GM19025 (cell line): ENCODE data around the gene GPR62.
A peak's percentile ranks its signal among the peaks of the same experiment; 100 is the strongest.

ENCODE experiments used
- ATAC-seq: cut with Tn5 transposase; IDR thresholded peaks from one replicate; pipeline ENCODE4 v1.9.1; 2021; ENCODE audit warnings: mild to moderate bottlenecking, low read depth, moderate library complexity; ENCODE audit not compliant: unreplicated experiment

GPR62 gene

DNA sequence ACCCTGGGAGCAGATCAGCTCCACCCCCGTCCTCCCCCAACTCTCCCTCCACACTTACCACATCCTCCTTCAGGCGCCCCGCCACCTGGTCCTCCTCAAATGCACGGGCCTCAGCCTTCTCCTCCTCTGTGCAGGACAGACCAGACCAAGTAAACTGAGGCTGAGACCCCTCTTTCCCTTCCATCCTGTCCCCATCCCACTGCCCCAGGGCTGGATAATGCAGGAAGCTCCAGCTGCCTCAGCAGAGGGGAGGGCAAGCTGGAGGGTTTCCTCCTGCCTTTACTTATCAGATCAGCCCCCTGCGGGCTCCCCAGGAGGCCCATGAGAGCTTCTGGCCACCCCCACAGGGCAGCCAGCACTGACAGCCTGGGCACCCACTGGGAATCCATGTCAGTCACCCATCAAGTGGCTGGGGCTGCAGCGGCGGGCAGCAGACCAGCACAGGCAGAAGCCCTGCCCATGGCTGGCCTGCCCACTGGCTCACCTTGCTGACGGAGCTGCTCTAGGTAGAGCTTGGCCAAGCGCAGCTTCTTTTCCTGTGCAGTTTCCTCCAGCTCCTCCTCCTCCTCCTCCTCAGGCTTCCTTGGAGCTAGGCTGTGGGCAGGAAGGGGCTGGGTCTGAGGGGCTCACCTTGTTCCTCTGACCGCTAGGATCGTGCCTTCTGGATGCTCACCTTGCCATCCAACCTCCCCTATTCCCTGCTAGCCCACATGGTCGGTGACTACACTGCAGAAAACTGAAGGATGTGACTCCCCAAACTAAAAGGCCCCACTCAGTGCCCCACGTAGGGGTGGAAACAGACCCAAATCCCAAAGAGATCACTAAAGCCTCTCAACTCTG, 17.4 kb upstream of the GPR62 start:
- no peak for ATAC-seq

DNA sequence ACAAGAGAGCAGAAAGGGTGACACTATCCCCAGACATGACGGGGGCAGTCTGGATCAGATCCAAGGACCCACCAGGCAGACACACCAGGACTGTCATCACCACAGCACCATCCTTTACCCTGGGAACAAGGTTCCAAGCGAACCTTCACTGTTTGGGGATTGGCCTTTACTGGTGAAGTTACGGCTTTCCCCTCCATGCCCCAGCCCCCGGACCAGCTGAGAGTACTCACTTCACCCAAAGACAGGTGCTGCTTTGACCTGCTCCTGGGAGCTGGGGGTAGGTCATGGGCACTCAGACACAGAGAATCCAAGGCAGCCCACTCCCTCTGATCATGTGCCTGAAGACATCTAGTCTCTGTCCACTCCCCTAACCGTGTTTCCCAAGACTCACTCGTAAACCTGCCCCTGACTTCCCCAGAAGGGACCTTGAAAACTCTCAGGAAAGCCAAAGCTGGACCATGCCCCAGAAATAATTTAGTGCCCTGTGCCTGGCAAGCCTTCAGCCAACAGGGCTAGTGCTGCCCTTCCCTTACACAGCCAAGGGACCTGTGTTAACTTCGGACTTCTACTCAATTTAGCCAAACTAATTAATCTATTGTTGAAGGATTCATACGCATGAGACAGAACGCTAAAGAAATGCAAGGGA, 16.3 kb upstream of the GPR62 start:
- no peak for ATAC-seq

DNA sequence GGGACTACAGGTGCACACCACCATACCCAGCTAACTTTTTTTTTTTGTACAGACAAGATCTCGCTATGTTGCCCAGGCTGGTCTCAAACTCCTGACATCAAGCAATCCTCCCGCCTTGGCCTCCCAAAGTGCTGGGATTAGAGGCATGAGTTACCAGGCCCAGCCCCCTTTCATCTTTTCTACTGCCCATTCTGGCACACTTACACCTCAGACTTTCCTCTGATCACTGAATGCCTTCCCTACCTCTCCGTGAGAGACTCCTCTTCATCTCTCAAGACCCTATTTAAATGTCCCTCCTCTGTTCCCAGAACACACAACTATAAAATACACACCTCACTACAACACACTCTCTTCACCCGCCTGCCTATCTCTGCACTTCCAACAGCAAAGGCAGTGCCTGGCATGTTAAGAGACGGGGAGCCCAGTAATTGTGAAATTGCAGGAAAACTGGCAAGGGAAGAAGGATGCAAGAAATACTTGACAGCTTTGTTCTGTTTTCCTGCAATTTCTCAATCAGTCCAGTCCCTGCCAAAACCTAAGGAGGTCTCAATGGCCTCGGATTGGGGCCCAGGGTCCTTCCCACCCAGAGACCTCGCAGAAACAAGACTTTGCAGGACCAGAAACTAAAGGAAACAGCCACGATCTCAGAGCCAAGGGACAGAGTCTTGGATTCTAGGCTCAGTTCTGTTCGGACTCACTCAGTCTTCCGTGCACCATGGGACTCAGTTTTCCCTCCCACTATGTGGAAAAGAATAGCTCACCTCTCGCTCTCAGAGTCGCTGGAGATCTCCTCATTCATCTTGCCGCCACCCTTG, 14.3 kb upstream of the GPR62 start:
- ATAC-seq = no peak

DNA sequence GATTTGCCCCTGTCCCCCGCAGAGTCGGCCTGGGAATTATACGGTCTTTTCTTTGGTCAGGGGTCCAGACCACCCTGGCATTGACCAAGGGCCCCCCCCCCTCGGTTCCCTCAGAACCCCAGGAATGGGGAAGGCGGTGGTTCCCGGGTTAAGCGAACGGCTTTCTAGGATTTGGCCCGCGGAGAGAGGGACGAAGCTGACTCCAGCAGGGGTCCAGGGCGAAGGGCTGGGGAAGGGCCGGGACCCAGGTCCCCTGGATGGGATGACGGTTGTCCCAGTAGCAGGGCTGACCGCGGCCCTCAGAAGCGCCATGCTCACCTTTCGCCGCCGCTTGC, 13.8 kb upstream of the GPR62 start:
- no peak for ATAC-seq

DNA sequence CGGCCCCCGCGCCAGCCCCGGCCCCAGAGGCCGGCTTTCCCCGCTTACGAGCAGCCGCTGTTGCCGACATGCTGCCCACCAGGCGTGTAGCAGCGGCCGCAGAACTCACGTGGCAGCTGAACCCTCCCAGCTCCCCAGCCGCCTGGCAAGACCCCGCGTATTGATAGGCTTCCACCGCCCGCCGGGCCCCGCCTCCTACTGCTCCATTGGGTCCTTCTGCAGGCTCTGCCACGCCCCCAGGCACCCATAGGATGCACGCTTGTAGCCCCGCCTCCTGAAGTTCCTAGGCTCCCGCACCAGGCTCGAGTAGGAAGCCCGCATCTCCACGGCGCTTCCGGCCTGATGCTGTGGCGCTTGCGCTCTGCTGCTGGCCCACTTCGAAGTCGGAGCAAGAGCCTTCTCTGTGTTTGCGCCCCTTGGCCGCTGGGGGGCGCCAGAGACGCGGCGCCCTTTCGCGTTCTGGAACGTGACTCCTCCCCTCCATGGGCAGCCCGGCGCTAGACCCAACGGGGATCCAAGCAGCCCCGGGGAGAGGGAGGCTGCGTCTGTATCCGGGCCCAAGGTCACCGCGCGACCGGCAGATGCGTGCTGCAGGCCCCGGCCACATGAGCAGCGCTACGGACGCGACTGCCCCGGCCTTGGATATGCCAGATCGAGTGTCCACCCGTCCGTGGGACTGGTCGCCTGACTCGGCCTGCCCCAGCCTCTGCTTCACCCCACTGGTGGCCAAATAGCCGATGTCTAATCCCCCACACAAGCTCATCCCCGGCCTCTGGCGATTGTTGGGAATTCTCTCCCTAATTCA, 13.2 kb upstream of the GPR62 start, which contains the start of the genes PARP3 and RRP9:
PARP3 (plus strand) TSS at position 566 of the 805 bp plus-strand sequence. CDS start 993 bp downstream, outside the sequence.
RRP9 (minus strand) TSS at position 107 of the 805 bp plus-strand sequence; CDS start at position 70, 37 bp downstream.
- peak; percentile 92 for ATAC-seq

DNA sequence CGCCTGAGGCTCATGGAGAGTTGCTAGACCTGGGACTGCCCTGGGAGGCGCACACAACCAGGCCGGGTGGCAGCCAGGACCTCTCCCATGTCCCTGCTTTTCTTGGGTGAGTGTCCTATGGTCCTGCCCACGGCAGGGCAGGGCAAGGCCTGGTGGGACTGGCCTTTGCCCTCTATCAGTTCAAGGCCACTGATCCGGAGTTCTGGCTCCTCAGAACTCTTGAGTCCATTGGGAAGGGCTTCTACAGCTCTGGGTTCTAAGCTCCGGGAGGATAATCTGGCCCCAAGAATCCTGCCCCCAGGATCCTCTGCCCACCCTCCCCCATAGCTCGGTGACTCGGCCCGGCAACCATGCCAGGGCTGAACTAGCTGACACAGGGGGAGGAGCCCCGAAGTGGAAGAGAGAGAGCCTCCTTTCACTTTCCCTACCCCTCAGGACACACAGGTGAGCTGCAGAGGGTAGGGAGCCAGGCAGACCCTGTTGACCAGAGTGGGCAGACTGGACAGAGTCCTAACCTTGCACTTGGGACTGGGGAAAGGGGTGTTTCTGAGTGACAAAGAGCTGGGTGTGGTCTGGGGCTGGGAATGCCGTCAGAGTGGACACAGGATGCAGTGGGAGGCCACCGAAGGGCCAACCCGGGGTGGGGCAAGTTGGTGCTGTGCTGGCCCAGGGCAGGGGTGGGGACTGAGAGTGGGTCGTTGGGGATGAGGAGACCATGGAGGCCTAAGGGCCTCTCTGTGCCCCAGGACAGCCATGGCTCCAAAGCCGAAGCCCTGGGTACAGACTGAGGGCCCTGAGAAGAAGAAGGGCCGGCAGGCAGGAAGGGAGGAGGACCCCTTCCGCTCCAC, 12.4 kb upstream of the GPR62 start:
- no peak for ATAC-seq

DNA sequence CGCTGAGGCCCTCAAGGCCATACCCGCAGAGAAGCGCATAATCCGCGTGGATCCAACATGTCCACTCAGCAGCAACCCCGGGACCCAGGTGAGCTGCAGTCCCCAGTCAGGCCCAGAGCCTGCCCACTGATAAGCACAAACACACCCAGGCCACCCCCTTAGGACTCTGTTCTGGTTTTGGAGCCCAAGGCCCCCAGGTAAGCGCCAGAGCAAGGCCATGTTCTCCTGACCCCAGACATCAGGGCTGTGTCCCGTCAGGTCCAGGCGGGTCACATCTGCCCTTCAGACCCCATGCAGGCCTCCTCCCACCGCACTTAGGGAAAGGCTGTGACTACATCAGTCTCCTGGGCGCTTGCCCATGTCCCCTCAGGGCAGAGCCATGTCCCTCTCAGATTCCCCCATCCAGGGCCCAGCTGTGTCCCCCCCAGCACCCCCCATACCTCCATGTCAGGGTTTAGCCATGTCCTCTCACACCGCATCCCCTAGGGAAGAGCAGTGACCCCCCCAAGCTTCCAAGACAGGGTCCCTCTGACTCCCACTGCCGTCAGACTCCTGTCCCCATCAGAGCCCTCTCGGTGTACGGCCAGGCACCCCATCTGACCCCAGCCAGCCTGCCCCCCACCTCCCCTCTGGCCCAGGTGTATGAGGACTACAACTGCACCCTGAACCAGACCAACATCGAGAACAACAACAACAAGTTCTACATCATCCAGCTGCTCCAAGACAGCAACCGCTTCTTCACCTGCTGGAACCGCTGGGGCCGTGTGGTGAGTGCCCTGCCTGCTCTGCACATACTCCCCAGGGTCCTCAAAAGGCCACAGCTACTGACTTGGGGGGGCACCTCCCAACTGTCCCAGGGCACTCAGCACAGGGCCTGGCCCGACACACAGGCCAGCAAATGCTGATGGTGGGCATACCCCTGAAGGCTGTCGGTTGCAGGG, 11.5 kb upstream of the GPR62 start:
- ATAC-seq = no peak

DNA sequence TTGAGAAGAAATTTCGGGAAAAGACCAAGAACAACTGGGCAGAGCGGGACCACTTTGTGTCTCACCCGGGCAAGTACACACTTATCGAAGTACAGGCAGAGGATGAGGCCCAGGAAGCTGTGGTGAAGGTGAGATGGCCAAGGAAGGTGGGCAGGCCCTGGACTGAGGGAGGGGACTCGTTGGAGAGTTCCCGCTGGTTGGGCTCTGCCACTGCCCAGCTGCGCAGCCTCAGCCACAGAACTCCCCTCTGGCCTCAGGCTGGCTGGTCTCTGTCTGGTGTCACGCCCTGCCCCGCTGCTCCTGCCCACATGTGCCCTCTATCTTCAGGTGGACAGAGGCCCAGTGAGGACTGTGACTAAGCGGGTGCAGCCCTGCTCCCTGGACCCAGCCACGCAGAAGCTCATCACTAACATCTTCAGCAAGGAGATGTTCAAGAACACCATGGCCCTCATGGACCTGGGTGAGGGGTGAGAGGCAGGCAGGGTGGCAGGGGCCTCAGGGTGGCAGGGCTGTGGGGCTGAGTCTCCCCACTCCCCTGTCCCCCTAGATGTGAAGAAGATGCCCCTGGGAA, 10.6 kb upstream of the GPR62 start:
- ATAC-seq = no peak

DNA sequence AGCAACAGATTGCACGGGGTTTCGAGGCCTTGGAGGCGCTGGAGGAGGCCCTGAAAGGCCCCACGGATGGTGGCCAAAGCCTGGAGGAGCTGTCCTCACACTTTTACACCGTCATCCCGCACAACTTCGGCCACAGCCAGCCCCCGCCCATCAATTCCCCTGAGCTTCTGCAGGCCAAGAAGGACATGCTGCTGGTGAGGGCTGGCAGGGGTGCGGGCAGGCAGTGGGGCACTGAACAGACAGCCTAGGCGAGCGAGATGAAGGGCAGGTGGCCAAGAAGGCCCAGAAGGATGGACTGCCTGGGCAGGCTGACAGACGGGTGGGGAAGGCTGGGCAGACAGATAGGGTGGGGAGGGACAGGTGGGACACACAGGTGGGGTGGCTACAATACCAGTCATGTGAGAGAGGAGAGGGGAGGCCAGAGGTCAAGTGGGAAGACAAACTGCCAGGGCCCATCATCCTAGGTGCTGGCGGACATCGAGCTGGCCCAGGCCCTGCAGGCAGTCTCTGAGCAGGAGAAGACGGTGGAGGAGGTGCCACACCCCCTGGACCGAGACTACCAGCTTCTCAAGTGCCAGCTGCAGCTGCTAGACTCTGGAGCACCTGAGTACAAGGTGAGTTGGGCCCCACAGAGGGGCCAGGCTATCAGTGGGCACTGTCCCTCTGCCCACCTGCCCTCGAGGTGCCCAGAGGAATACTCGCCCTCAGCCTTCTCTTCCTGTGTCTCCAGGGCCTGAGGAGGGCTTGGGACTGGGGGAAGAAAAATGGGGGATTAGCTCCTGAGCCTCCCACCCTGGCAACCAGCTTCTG, 9.9 kb upstream of the GPR62 start:
- no peak for ATAC-seq

DNA sequence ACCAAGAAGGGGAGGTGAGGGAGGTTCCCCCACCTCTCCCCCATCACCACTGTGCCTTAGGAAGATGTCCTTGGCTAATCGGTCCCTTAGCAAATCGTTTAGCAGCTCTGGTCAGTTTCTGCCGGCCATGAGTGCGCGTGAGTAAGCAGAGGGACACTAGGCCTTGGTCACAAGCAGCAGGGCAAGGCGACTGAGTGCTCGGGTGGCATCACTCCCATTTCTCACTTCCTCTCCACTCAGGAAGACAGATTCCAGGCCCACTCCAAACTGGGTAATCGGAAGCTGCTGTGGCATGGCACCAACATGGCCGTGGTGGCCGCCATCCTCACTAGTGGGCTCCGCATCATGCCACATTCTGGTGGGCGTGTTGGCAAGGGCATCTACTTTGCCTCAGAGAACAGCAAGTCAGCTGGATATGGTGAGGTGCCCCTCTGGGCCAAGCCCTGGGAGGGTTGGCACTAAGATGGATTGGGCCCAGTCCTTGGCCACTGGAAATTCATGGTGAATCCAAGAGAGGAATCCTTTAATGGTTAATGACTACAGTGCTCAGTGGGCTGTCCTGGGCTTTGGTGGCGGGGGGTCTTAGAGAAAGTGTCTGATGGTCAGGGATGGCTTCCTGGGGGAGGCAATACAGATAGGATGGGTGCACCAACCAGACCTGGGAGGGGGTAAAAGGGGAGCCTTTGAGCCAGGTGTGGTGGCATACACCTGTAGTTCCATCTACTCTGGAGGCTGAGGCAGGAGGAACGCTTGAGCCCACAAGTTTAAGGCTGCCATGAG, 9.1 kb upstream of the GPR62 start:
- ATAC-seq = no peak

DNA sequence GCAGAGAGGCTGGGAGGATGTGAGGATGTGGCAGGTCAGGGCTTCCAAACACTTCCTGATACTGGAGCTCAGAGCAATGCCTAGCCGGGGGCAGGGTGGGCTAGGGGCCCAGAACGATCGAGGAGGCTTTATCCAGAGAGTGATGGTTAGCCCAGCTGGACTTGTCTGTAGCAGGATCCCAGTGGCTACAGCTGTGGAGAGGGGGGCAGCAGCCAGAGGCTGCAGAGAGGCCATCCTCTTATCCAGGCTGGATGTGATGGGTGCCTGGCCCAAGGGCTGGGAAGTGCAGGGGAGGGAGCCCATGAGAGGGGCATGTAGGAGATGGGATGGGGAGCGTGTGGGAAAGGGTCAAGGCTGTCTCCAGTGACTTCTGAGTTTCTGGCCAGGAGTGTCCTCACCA, 8.4 kb upstream of the GPR62 start:
- ATAC-seq = no peak

DNA sequence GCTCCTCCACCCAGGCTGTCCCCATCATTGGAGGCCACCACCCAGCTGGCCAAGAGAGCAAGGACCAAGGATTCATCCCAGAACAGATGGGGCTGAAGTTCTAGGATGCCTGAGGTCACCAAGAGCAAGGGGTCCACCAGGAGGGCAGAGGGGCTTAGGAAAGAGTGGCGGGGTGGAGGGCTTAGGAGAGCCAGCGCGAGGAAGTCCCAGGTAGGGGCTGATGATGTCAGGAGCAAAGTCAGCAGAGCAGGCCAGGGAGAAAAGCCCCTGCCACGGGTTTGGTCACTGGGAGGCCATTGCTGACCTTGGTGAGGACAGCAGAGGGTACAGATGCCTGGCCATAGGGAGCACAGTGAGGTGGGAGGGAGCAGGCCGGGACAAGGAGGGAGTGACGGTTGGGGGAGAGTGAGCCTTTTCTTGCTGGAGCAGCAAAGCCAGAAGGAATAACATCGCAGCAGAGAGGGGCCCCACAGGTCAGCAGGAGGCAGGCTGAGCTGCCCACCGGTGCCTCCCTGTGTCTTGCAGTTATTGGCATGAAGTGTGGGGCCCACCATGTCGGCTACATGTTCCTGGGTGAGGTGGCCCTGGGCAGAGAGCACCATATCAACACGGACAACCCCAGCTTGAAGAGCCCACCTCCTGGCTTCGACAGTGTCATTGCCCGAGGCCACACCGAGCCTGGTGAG, 7.8 kb upstream of the GPR62 start:
- no peak for ATAC-seq

DNA sequence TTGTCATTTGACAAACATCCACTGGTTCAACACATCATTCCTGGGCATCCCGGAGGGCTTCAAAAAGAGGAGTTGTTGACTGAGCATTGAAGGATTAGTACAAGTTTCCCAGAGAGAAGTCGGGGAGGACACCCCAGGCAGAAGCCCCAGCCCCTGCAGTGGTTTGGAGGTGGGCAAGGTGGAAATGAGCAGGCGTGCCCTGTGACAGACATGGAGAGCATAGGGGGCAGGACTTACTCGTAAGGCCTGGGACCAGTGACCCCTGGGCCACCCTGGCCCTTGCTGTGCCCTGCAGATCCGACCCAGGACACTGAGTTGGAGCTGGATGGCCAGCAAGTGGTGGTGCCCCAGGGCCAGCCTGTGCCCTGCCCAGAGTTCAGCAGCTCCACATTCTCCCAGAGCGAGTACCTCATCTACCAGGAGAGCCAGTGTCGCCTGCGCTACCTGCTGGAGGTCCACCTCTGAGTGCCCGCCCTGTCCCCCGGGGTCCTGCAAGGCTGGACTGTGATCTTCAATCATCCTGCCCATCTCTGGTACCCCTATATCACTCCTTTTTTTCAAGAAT, 7.1 kb upstream of the GPR62 start:
- no peak for ATAC-seq

DNA sequence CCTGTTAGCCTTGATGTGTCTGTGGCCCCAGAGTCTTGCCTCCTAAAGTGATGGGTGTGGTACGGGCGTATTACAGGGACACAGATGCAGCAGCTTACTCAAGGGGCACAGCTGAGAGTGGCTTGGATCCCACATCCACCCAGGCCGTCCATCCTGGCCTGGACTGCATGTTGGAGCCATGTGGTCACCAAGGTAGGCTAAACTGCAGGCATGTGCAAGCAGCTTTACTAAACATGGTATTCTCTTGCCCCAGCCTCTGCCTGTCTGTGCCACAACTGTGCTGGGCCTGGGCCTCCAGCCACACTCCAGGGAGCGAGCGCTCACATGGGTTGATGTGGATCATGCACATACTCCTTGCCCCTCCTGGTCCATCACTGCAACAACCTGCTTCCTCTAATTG, 6.1 kb upstream of the GPR62 start:
- ATAC-seq = no peak

DNA sequence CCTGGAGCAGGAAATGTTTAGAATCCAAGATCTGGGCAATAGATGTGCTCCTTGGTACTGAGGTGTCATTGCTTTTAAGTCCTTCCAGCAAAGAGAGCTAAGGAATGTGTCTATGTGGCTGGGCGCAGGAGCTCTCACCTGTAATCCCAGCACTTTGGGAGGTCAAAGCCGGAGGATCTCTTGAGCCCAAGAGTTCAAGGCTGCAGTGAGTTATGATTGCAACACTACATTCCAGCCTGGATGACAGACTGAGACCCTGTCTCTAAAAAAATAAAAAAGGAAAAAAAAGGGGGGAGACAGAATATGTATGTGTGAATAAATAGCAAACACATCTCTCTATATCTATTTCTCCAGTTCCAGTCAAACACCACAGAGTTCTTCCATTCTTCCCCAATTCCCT, 4.3 kb upstream of the GPR62 start:
- ATAC-seq = no peak

DNA sequence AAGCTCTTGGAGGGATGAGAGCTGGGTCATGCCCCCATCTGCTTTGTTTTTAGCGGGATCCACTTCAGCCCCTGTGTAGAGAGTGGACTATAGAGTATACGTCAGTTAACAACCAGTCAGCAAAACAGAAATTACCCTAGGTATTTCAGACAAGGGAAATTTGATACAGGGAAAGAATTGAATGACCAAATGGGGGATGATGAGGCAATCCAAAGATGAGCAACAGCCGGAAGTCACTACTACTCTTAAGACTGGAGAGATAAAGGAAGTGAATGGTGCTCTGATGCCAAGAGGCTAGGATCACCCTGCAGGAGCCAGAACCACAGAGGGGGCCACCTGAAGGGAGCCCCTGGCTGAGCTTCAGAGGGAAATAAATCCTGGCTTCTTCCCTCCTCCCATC, 1.7 kb upstream of the GPR62 start:
- no peak for ATAC-seq
